ENCODE data around the gene ITFG2. TPM values are rescaled to one million over a fixed set of nuclear protein-coding genes. Genes with fewer than 3 reads are reported as not detected.

Gene ITFG2
- polyA plus RNA-seq, 1 experiment = 17.4 TPM

- POLR2A ChIA-PET = no interaction called here
- CTCF ChIA-PET = interaction anchor here (1.6 kb wide), 1 partner anchor 13 kb away, joined by 4 read pairs; no protein-coding TSS in a partner anchor
- Histone ChIP-seq H3K9me3 (ENCODE audit: control insufficient read depth, insufficient read depth, low read length) (no peaks in the 10 kb centered on the region), H3K4me3 (ENCODE audit: low read depth, low read length) (no peak overlapping the region), H3K27ac (ENCODE audit: low read depth, low read length) (no peak overlapping the region), H3K27me3 (ENCODE audit: control insufficient read depth, insufficient read depth, low read length) (no peaks in the 10 kb centered on the region)
- DNase-seq (ENCODE audit: low read depth, low spot score) = no peak
- TF ChIP-seq CTCF (IDR thresholded peaks at IDR 0.05; ENCODE audit: low read depth, low read length) = no peak
These were observed 28.7 kb downstream of the ITFG2 start for GRCh38 chr12:2841056-2841650.

GRCh38 chr12:2842948-2843347 lies 30.5 kb downstream of the ITFG2 start:
- Histone ChIP-seq H3K9me3 (ENCODE audit: control insufficient read depth, insufficient read depth, low read length) (no peaks in the 10 kb centered on the region), H3K4me3 (ENCODE audit: low read depth, low read length) (no peak overlapping the region), H3K27ac (ENCODE audit: low read depth, low read length) (no peak overlapping the region), H3K27me3 (ENCODE audit: control insufficient read depth, insufficient read depth, low read length) (no peaks in the 10 kb centered on the region)
- no peak for TF ChIP-seq CTCF (IDR thresholded peaks at IDR 0.05; ENCODE audit: low read depth, low read length)
- ChIA-PET POLR2A (no interaction called here), CTCF (interaction anchor here (1.1 kb wide), 1 partner anchor 9 kb away, joined by 3 read pairs; no protein-coding TSS in a partner anchor)
- no peak for DNase-seq (ENCODE audit: low read depth, low spot score)

GRCh38 chr12:2844786-2845185 lies 32.3 kb downstream of the ITFG2 start:
- Histone ChIP-seq H3K27ac (ENCODE audit: low read depth, low read length) (peak overlapping the region; percentile 47), H3K9me3 (ENCODE audit: control insufficient read depth, insufficient read depth, low read length) (no peaks in the 10 kb centered on the region), H3K4me3 (ENCODE audit: low read depth, low read length) (no peak overlapping the region), H3K27me3 (ENCODE audit: control insufficient read depth, insufficient read depth, low read length) (no peaks in the 10 kb centered on the region)
- no peak for TF ChIP-seq CTCF (IDR thresholded peaks at IDR 0.05; ENCODE audit: low read depth, low read length)
- DNase-seq (ENCODE audit: low read depth, low spot score) = no peak
- ChIA-PET POLR2A (interaction anchor here (0.6 to 1.2 kb wide), 3 partner anchors 13 to 446 kb away, joined by 4 read pairs; partner anchors contain the start of genes FOXM1 and RHNO1), CTCF (interaction anchor here (1.1 to 3.1 kb wide), 5 partner anchors 9 to 196 kb away, joined by 3 to 22 read pairs (median 7); partner anchors contain the start of gene NRIP2)

GRCh38 chr12:2845280-2845679 lies 32.8 kb downstream of the ITFG2 start:
- POLR2A ChIA-PET = interaction anchor here (0.6 to 1.2 kb wide), 3 partner anchors 12 to 446 kb away, joined by 4 read pairs; partner anchors contain the start of genes FOXM1 and RHNO1
- CTCF ChIA-PET = interaction anchor here (1.0 to 3.1 kb wide), 6 partner anchors 9 to 196 kb away, joined by 3 to 22 read pairs (median 6); partner anchors contain the start of genes ITFG2 and NRIP2
- DNase-seq (ENCODE audit: low read depth, low spot score) = no peak

More at GRCh38 chr12:2845280-2845679, 32.8 kb downstream of the ITFG2 start:
- H3K4me3 ChIP-seq (ENCODE audit: low read depth, low read length) = no peak overlapping the region
- H3K27ac ChIP-seq (ENCODE audit: low read depth, low read length) = peak overlapping the region; percentile 47
- H3K9me3 ChIP-seq (ENCODE audit: control insufficient read depth, insufficient read depth, low read length) = no peaks in the 10 kb centered on the region
- no peak for TF ChIP-seq CTCF (IDR thresholded peaks at IDR 0.05; ENCODE audit: low read depth, low read length)
- H3K27me3 ChIP-seq (ENCODE audit: control insufficient read depth, insufficient read depth, low read length) = no peaks in the 10 kb centered on the region

Data from AG04450 (cell line).